Astrocyte (in vitro differentiated cells and primary cell): ENCODE measurements around the gene PIWIL1.

Source experiments
- CTCF ChIP-seq: IDR thresholded peaks from 2 replicates; pipeline ENCODE4 v1.5.1; 2011; ENCODE audit warnings: low read depth, mild to moderate bottlenecking, inconsistent platforms, low read length, moderate library complexity; ENCODE audit not compliant: insufficient read depth
- EZH2 ChIP-seq: IDR thresholded peaks from 2 replicates; pipeline ENCODE4 v1.6.1; 2012; ENCODE audit warnings: mild to moderate bottlenecking, low read length, inconsistent platforms; ENCODE audit not compliant: insufficient read depth

- TF ChIP-seq CTCF, result no peak
- TF ChIP-seq EZH2, result no peak
Measured at GRCh38 chr12:130288691-130289090, 49.0 kb upstream of the PIWIL1 start.
